GM21447 (cell line): ENCODE measurements around the gene TOP2B.

Source experiments
- ATAC-seq: cut with Tn5 transposase; IDR thresholded peaks from one replicate; pipeline ENCODE4 v1.9.1; 2021; ENCODE audit not compliant: unreplicated experiment

Gene TOP2B

GRCh38 chr3:25584011-25584789, 80.5 kb downstream of the TOP2B start:
- ATAC-seq = no peak

GRCh38 chr3:25583343-25583742, 81.4 kb downstream of the TOP2B start:
- no peak for ATAC-seq

GRCh38 chr3:25582242-25582641, 82.5 kb downstream of the TOP2B start:
- no peak for ATAC-seq

GRCh38 chr3:25581823-25582222, 82.9 kb downstream of the TOP2B start:
- ATAC-seq = no peak

GRCh38 chr3:25581335-25581734, 83.4 kb downstream of the TOP2B start:
- ATAC-seq = no peak

GRCh38 chr3:25580534-25580933, 84.2 kb downstream of the TOP2B start:
- ATAC-seq = no peak

GRCh38 chr3:25578059-25578458, 86.6 kb downstream of the TOP2B start:
- no peak for ATAC-seq

- ATAC-seq = no peak
Observed at GRCh38 chr3:25576831-25577454, 87.8 kb downstream of the TOP2B start.

GRCh38 chr3:25576146-25576545, 88.6 kb downstream of the TOP2B start:
- ATAC-seq = no peak

GRCh38 chr3:25575001-25575400, 89.7 kb downstream of the TOP2B start:
- no peak for ATAC-seq

- no peak for ATAC-seq
Observed at GRCh38 chr3:25574172-25574765, 90.4 kb downstream of the TOP2B start.

GRCh38 chr3:25573386-25574171, 91.1 kb downstream of the TOP2B start:
- no peak for ATAC-seq

GRCh38 chr3:25572919-25573385, 91.8 kb downstream of the TOP2B start:
- no peak for ATAC-seq

GRCh38 chr3:25572336-25572735, 92.4 kb downstream of the TOP2B start:
- ATAC-seq = no peak

- ATAC-seq = no peak
Observed at GRCh38 chr3:25571285-25571684, 93.4 kb downstream of the TOP2B start.

GRCh38 chr3:25568525-25569078, 96.1 kb downstream of the TOP2B start:
- ATAC-seq = no peak

GRCh38 chr3:25567806-25568524, 96.7 kb downstream of the TOP2B start:
- ATAC-seq = no peak

GRCh38 chr3:25567388-25567787, 97.3 kb downstream of the TOP2B start:
- ATAC-seq = no peak

GRCh38 chr3:25566358-25566920, 98.3 kb downstream of the TOP2B start:
- ATAC-seq = no peak

- ATAC-seq = no peak
Observed at GRCh38 chr3:25565807-25566206, 98.9 kb downstream of the TOP2B start.
